Activated T-cell treated with anti-CD3 and anti-CD28 coated beads, Interleukin-2, amount 50 U/mL, for 1 hour (primary cell): ENCODE data around the gene GNAI3.
A peak's percentile ranks its signal among the peaks of the same experiment; 100 is the strongest.

Experiments used
- DNase-seq: peaks from one replicate; pipeline ENCODE4 v3.0.0-alpha.2; 2020

Gene GNAI3

DNA sequence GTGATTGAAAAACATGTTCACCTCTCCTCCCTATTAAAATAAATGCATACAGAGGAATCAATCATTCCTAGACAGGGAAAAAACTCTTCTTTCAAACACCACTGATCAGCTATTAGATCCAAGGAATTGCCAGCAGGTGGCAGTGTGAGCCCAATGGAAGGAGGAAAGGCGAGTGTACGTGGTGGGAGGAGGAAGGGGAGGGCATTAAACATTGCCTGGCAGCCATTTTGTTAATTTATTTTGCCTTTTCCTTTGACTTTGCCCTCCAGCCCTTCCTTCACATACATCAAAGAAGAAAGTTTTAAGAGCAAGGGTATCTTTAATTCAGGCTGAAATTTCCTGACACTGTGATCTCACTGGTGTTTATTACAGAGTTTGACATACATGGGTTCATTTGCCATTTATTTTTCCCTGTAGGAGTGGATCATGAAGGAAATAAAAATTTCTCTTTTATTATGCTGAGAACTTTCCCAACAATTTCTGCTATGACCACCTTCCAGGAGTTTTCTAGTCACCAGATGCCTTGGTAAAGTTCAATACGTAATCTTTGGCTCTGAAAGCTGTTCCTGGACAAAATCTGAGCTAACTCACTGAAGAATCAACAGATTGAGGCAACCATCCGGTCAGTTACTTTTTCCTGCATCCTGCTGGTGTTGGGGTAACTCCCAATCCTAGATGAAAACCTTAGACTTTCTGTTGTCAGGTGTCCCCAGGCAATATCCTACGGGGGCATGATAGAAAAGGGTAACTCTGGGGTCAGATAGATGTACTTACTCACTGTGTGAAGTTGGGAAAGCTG lies 1.9 kb upstream of the GNAI3 start:
- DNase-seq = peak; percentile 83

- no peak for DNase-seq
Measured at GRCh38 chr1:109547463-109548320, 723 bp upstream of the GNAI3 start.

- DNase-seq = no peak
Measured at GRCh38 chr1:109556563-109556962, 8.1 kb downstream of the GNAI3 start.

GRCh38 chr1:109557520-109557919 lies 9.1 kb downstream of the GNAI3 start:
- DNase-seq = no peak

DNA sequence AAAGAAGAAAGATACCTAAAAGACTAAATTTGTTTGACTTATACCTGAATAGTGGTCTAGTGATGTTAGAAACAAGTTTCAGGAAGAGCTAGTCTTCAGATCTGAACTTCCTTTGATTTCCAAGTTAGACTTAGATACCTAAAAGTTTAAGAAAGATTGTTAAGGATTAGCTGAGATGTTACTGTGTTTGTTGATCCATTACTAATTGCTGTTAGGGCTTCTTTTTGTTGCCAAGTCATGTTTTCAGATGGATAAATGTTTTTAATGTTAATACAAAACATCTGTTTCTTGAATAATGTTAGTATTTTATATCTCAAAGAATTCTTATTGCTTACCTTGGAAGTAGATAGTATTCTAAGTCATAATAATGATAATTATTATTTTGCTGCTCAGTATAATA lies 11.6 kb downstream of the GNAI3 start:
- DNase-seq = no peak

- no peak for DNase-seq
Measured at GRCh38 chr1:109564194-109564878, 15.9 kb downstream of the GNAI3 start.

- DNase-seq = no peak
Measured at GRCh38 chr1:109565241-109565640, 16.8 kb downstream of the GNAI3 start.

- DNase-seq = no peak
Measured at GRCh38 chr1:109566982-109567381, 18.6 kb downstream of the GNAI3 start.

DNA sequence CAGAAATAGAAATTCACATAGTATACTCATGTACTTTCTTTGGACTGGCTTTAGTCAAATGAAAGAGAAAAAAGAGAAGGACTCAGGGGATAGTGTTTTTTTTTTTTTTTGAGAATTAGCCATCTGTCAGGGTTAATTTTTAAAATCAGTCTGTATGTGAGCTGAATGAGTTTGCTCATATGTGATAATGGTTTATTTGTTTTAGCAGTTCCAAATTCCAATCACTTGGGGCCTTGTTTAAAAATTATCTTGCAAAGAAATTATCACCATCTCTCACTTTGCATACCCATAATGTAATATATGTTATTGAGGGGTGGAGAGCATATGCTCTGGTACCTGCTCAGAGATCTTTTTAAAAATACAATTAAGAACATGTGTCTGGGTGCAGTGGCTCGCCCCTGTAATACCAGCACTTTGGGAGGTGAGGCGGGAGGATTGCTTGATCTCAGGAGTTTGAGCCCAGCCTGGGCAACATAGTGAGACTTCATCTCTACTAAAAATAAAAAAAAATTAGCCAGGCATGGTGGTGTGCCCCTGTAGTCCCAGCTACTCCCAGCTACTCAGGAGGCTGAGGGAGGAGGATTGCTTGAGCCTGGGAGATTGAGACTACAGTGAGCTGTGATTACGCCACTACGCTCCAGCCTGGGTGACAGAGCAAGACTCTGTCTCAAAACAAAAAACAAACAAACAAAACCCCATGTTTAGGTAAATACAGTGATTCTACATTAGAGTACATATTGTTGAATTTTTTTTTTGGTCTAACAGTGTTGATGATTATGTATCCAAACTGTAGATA lies 19.7 kb downstream of the GNAI3 start:
- DNase-seq = no peak

DNA sequence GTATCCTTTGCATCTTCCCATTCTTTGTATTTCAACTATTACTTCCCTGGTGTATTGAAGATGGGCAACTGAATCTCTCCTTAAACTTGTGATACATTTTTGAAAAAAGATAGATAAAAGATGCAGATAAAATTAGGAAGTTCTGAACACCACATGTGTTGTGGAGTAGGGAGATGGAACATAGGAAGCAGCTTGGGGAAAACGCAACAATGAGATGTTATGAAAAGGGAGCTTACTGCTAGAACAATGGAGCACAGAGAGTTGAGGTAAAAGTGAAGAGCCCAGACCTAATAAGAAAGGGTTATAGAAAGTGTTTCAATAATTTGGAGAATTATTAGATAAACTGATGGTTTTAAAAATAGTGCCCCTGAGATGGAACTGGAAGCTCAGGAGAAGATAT lies 20.9 kb downstream of the GNAI3 start:
- no peak for DNase-seq

GRCh38 chr1:109570414-109570813 lies 22.0 kb downstream of the GNAI3 start:
- DNase-seq = no peak

GRCh38 chr1:109573785-109574184 lies 25.4 kb downstream of the GNAI3 start:
- no peak for DNase-seq

DNA sequence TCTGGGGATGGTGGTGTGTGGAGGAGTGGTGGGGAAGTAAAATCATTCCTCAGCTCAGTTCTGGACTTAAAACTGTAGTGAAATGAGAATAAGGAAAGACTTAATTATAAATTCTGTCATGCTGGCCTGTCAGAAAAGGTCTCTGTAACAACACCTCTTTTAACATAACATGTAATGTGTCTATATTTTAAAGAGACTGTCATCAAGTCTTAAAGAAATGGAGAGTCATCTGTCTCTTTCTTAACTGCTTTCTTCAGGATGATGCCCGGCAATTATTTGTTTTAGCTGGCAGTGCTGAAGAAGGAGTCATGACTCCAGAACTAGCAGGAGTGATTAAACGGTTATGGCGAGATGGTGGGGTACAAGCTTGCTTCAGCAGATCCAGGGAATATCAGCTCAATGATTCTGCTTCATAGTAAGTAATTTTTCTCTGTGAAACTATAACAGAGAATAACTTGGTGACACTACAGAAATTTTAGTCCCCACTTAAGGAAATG lies 30.6 kb downstream of the GNAI3 start:
- no peak for DNase-seq

- DNase-seq = no peak
Measured at GRCh38 chr1:109579491-109579890, 31.1 kb downstream of the GNAI3 start.

DNA sequence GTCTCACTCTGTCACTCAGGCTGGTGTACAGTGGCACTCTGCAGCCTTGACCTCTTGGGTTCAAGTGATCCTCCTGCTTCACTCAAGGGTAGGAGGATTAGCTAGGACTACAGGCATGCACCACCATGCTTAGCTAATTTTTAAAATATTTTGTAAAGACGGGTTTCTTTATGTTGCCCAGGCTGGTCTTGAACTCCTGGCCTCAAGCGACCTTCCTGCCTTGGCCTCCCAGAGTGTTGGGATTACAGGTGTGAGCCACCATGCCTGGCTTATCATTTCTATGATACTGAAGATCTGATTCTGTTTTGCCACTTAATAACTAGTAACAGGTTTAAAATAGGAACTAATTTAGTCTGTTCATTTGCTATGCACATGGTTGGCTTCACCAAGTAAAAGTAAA lies 33.6 kb downstream of the GNAI3 start:
- no peak for DNase-seq

GRCh38 chr1:109584766-109585165 lies 36.4 kb downstream of the GNAI3 start:
- DNase-seq = no peak

DNA sequence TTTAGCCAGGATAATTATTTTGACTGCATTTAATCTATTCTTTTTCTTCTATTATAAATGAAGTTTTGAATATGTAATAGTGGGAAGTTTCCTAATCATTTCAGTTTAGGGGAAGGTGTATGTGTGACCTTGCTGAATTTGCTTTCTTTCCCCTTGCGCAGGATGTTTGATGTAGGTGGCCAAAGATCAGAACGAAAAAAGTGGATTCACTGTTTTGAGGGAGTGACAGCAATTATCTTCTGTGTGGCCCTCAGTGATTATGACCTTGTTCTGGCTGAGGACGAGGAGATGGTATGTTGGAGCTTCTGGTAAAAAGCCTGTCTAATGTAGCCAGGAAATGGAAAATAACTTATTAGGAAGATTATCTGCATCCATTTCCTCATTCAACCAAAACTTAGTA lies 37.6 kb downstream of the GNAI3 start:
- no peak for DNase-seq

- DNase-seq = no peak
Measured at GRCh38 chr1:109589177-109589576, 40.8 kb downstream of the GNAI3 start.

GRCh38 chr1:109589679-109590078 lies 41.3 kb downstream of the GNAI3 start:
- no peak for DNase-seq

- DNase-seq = no peak
Measured at GRCh38 chr1:109592916-109593315, 44.5 kb downstream of the GNAI3 start.

DNA sequence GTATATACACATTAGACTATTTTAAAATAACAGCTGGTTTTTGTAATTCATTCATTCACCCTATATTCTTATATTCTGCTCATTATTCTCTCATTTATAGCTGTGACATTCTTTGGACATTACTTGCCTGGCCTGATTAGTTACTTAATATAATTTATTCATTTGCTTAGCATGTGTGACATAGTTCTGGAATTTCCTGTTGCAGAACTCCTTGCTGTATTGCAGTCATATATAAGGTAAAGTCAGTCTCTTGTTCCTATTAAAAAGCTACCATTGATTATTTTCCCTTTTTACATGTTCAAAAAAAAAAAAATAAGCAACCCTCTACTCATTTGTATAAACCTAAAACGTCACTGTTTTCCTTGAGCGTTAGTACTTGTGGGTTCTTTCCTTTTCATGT lies 47.1 kb downstream of the GNAI3 start:
- no peak for DNase-seq

DNA sequence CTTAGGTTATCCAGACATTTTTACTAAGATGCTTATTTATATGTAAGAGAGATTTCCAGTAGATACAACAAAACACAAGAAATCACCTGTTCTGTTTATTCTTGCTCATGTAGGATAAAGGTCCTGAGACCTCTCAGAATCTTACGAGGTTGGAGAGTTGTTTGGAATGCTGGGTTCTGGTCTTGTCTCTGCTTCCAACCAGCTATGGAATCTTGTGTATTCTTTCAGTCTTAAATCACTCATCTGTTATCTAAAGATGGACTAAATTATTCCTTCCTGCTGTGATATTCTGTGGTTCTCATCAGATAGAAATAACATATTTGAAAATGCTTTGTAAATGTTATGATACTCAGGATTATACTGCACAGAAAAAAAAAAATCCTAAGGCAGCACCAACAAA lies 49.7 kb downstream of the GNAI3 start:
- DNase-seq = no peak

- no peak for DNase-seq
Measured at GRCh38 chr1:109598655-109599054, 50.2 kb downstream of the GNAI3 start.
